ENCODE data around the gene COX7A1. TPM values are rescaled to one million over a fixed set of nuclear protein-coding genes. Genes with fewer than 3 reads are reported as not detected.
"Not testable (repeated sequence)": the region's sequence is repeated elsewhere in the genome, so short reads cannot be mapped to it uniquely, and the experiment has no call there.

The COX7A1 gene
- polyA plus RNA-seq, 1 donor, result 219 TPM

GRCh38 chr19:36141039-36141927 is 11.0 kb downstream of the COX7A1 start:
- no peak for DNase-seq (ENCODE audit: low read depth)

- DNase-seq (ENCODE audit: low read depth), result no peak
Measured at GRCh38 chr19:36140304-36141038, 11.8 kb downstream of the COX7A1 start.

GRCh38 chr19:36139473-36140303 is 12.6 kb downstream of the COX7A1 start, which contains the start of gene CAPNS1:
CAPNS1 (plus strand) TSS chr19:36140066; CDS start chr19:36141012, 946 bp downstream.
- peak; percentile 91 for DNase-seq (ENCODE audit: low read depth)

GRCh38 chr19:36139120-36139472 is 13.2 kb downstream of the COX7A1 start:
- DNase-seq (ENCODE audit: low read depth), result no peak

GRCh38 chr19:36136964-36137686 is 15.1 kb downstream of the COX7A1 start:
- DNase-seq (ENCODE audit: low read depth), result no peak

- not testable (repeated sequence) for DNase-seq (ENCODE audit: low read depth)
Measured at GRCh38 chr19:36134867-36135266, 17.4 kb downstream of the COX7A1 start.

GRCh38 chr19:36131221-36131620 is 21.0 kb downstream of the COX7A1 start:
- not testable (repeated sequence) for DNase-seq (ENCODE audit: low read depth)

GRCh38 chr19:36128392-36128736 is 23.9 kb downstream of the COX7A1 start:
- DNase-seq (ENCODE audit: low read depth), result no peak

GRCh38 chr19:36125557-36125956 is 26.7 kb downstream of the COX7A1 start:
- DNase-seq (ENCODE audit: low read depth), result no peak

GRCh38 chr19:36121486-36122124 is 30.6 kb downstream of the COX7A1 start:
- DNase-seq (ENCODE audit: low read depth), result no peak

- DNase-seq (ENCODE audit: low read depth), result no peak
Measured at GRCh38 chr19:36120984-36121358, 31.3 kb downstream of the COX7A1 start.

- DNase-seq (ENCODE audit: low read depth), result no peak
Measured at GRCh38 chr19:36120092-36120983, 31.9 kb downstream of the COX7A1 start.

- DNase-seq (ENCODE audit: low read depth), result no peak
Measured at GRCh38 chr19:36116344-36116637, 36.0 kb downstream of the COX7A1 start.

GRCh38 chr19:36115453-36116343 is 36.5 kb downstream of the COX7A1 start, which contains the start of gene TBCB:
TBCB (plus strand) TSS chr19:36115468; CDS start chr19:36115561, 93 bp downstream.
- DNase-seq (ENCODE audit: low read depth), result no peak

- DNase-seq (ENCODE audit: low read depth), result peak; percentile 98
Measured at GRCh38 chr19:36114721-36115452, 37.4 kb downstream of the COX7A1 start, which contains the start of gene POLR2I. POLR2I (minus strand) TSS chr19:36114875; CDS start chr19:36114856, 19 bp downstream.

- no peak for DNase-seq (ENCODE audit: low read depth)
Measured at GRCh38 chr19:36113894-36114720, 38.1 kb downstream of the COX7A1 start.

GRCh38 chr19:36113425-36113824 is 38.8 kb downstream of the COX7A1 start:
- DNase-seq (ENCODE audit: low read depth), result no peak
